Adrenal gland (tissue), 12 donors: Measurements from ENCODE around the gene SLC1A1. TPM values are rescaled to one million over a fixed set of nuclear protein-coding genes. Genes with fewer than 3 reads are reported as not detected.

ENCODE experiments used
- DNase-seq, 7 donors: peaks; one replicate each; pipeline ENCODE4 v3.0.0-alpha.2; 2019 to 2020
- H3K27ac ChIP-seq, 5 donors: fragments of 200-600 bp; sonication (generic) in 4 of 5; 1 replicate in 3 of 5; 2 replicates in 2 of 5; pipeline versions ENCODE4 v1.5.1 to v1.8.0; 2016 to 2020; ENCODE audit warnings: mild to moderate bottlenecking in 1 of 5
- H3K27me3 ChIP-seq: fragments of 200-600 bp; 2 replicates; pipeline ENCODE4 v1.8.0; 2021
- H3K36me3 ChIP-seq, 2 donors: fragments of 200-600 bp; replicated peaks in 1 of 2; 1 replicate in 1 of 2; 2 replicates in 1 of 2; pipeline versions ENCODE4 v1.5.1 to v1.8.0; 2018 to 2022
- H3K4me1 ChIP-seq, 2 donors: fragments of 200-600 bp; replicated peaks in 1 of 2; 1 replicate in 1 of 2; 2 replicates in 1 of 2; pipeline versions ENCODE4 v1.5.1 to v1.8.0; 2018 to 2021
- H3K4me3 ChIP-seq, 4 donors: fragments of 200-600 bp; sonication (generic) in 3 of 4; one replicate each; pipeline ENCODE4 v1.5.1; 2016 to 2018
- H3K9me3 ChIP-seq, 3 donors: fragments of 200-600 bp; sonication (generic) in 1 of 3; replicated peaks in 1 of 3; 1 replicate in 2 of 3; 2 replicates in 1 of 3; pipeline versions ENCODE4 v1.5.1 to v1.8.0; 2016 to 2021
- POLR2A ChIP-seq, 2 donors: fragments of 450-650 bp; IDR thresholded peaks; one replicate each; pipeline ENCODE4 v1.6.1; 2017; ENCODE audit warnings: antibody characterized with exemption in 2 of 2, mild to moderate bottlenecking in 2 of 2, moderate library complexity in 1 of 2
- WGBS, 4 donors: extraction: QIAGEN DNeasy Blood & Tissue Kit in 2 of 4; methylation state at CpG; one replicate each; pipeline versions ENCODE4 v1.1.5 to v1.1.7; 2013 to 2017; 5-methylcytosine and 5-hydroxymethylcytosine counted together
- intact Hi-C, 2 donors: fragments of 100-400 bp; cut with DNase I; formaldehyde crosslinking; loops; one replicate each; pipeline versions ENCODE4 v1.14.1 to v1.15.0; 2022 to 2023
- polyA plus RNA-seq, 3 donors: library from polyadenylated mRNA; stranded (reverse); fragments of 200-250 nt in 2 of 3; fragments of 350-450 nt in 1 of 3; fragmentation: Illumina TruSeq in 1 of 3; extraction: RNeasy Lipid Tissue Mini Kit (QIAGEN cat#74804) in 1 of 3; gene quantifications; one replicate each; pipeline ENCODE4 v1.2.3, GENCODE V29; 2013 to 2014
- total RNA-seq, 9 donors: library from RNA; depleted of rRNA in 4 of 9; stranded (reverse); fragments of >200 nt in 4 of 9; fragments of 120-200 nt in 1 of 9; fragmentation: NEBNext Ultra II Directional in 1 of 9; extraction: Animal tissue kit (Norgen Biotek cat#: 25700) in 1 of 9; gene quantifications; one replicate each; pipeline versions ENCODE4 v1.1.0 to v1.2.4, GENCODE V29; 2013 to 2023
- TF ChIP-seq, protein P1 (sequence below), 6 experiments: fragments of 450-650 bp in 4 of 6; fragments of 200-600 bp in 2 of 6; sonication (generic) in 1 of 6; IDR thresholded peaks; 1 replicate in 5 of 6; 2 replicates in 1 of 6; pipeline versions ENCODE4 v1.5.1 to v1.8.0; 2016 to 2021; ENCODE audit warnings: antibody characterized with exemption in 6 of 6, mild to moderate bottlenecking in 2 of 6, moderate library complexity in 1 of 6
- donor health status: healthy with polysubstance abuse.
- donor health status: Bipolar disorder and iron deficiency.
- donor health status: DM: yes; HTN: yes; CAD: no.
- donor health status: DM: no; HTN: no; CAD: no.
- donor health status: DM: no; HTN: no; CAD: no.
- donor health status: DM: yes; HTN: yes; CAD: no.

The SLC1A1 gene
- total and polyA plus RNA-seq, 12 donors, result 0.68 to 4.9 (median 1.7) TPM

- WGBS, 4 donors, result 96 to 100% (median 100%) methylated on average over 1 of the region's 1 CpG
- Histone ChIP-seq H3K9me3 (no peaks in the 10 kb centered on the region), H3K4me3 (no peak overlapping the region), H3K27ac (no peak overlapping the region), H3K27me3 (no peaks in the 10 kb centered on the region), H3K36me3 (no peaks in the 10 kb centered on the region), H3K4me1 (peaks cover 0 to 12% of the 10 kb centered on the region in 2 donors)
- DNase-seq, result no peak
- TF ChIP-seq, protein P1, sequence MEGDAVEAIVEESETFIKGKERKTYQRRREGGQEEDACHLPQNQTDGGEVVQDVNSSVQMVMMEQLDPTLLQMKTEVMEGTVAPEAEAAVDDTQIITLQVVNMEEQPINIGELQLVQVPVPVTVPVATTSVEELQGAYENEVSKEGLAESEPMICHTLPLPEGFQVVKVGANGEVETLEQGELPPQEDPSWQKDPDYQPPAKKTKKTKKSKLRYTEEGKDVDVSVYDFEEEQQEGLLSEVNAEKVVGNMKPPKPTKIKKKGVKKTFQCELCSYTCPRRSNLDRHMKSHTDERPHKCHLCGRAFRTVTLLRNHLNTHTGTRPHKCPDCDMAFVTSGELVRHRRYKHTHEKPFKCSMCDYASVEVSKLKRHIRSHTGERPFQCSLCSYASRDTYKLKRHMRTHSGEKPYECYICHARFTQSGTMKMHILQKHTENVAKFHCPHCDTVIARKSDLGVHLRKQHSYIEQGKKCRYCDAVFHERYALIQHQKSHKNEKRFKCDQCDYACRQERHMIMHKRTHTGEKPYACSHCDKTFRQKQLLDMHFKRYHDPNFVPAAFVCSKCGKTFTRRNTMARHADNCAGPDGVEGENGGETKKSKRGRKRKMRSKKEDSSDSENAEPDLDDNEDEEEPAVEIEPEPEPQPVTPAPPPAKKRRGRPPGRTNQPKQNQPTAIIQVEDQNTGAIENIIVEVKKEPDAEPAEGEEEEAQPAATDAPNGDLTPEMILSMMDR (IDR thresholded peaks at IDR 0.05), result no peak
- TF ChIP-seq POLR2A (IDR thresholded peaks at IDR 0.05), result no peak
- intact Hi-C loops, result no loop called here
Measured at GRCh38 chr9:4584636-4585035, 94.4 kb downstream of the SLC1A1 start.

DNA sequence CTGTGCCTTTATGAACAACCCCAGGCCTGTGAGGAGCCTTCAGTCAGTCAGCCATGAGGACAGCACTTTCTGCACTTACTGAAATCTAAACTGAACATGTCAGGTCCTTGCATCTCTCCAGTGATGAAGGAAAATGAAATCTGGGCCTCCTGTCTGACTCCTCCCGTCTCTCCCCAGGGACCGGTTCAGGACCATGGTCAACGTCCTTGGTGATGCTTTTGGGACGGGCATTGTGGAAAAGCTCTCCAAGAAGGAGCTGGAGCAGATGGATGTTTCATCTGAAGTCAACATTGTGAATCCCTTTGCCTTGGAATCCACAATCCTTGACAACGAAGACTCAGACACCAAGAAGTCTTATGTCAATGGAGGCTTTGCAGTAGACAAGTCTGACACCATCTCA lies 94.9 kb downstream of the SLC1A1 start:
- Histone ChIP-seq H3K4me1 (peaks cover 0 to 12% of the 10 kb centered on the region in 2 donors), H3K27ac (no peak overlapping the region), H3K9me3 (no peaks in the 10 kb centered on the region), H3K36me3 (no peaks in the 10 kb centered on the region), H3K27me3 (no peaks in the 10 kb centered on the region), H3K4me3 (no peak overlapping the region)
- TF ChIP-seq POLR2A (IDR thresholded peaks at IDR 0.05), result no peak
- TF ChIP-seq, protein P1 (IDR thresholded peaks at IDR 0.05), result no peak
- no peak for DNase-seq
- intact Hi-C loops, result no loop called here
- WGBS, 4 donors, result 92 to 99% (median 93%) methylated on average over 5 of the region's 5 CpGs

DNA sequence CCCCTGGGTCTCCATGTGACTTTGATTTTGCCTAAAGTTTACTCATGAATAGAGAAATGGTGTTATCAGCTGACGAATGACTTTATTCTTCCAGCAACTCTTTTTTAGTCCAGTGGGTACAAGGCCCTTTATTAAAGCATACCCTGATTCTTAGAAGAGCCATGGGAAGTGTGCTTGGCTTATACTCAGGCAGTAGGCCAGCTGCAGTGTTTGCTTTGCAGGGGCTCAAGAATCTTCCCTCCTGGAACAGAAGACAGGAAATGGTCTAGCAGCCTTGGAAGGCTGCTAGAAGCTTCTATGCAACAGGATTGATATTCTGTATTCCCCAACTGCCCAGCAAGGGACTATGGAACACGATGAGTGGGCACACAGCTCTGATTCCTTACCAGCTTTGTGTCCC lies 98.5 kb downstream of the SLC1A1 start:
- Histone ChIP-seq H3K4me1 (no peaks in the 10 kb centered on the region), H3K9me3 (no peaks in the 10 kb centered on the region), H3K27ac (no peak overlapping the region), H3K27me3 (no peaks in the 10 kb centered on the region), H3K36me3 (no peaks in the 10 kb centered on the region), H3K4me3 (no peak overlapping the region)
- WGBS, 4 donors, result 48 to 88% (median 87%) methylated on average over 2 of the region's 2 CpGs
- intact Hi-C loops, result no loop called here
- no peak for TF ChIP-seq POLR2A (IDR thresholded peaks at IDR 0.05)
- TF ChIP-seq, protein P1 (IDR thresholded peaks at IDR 0.05), result no peak
- DNase-seq, result no peak

DNA sequence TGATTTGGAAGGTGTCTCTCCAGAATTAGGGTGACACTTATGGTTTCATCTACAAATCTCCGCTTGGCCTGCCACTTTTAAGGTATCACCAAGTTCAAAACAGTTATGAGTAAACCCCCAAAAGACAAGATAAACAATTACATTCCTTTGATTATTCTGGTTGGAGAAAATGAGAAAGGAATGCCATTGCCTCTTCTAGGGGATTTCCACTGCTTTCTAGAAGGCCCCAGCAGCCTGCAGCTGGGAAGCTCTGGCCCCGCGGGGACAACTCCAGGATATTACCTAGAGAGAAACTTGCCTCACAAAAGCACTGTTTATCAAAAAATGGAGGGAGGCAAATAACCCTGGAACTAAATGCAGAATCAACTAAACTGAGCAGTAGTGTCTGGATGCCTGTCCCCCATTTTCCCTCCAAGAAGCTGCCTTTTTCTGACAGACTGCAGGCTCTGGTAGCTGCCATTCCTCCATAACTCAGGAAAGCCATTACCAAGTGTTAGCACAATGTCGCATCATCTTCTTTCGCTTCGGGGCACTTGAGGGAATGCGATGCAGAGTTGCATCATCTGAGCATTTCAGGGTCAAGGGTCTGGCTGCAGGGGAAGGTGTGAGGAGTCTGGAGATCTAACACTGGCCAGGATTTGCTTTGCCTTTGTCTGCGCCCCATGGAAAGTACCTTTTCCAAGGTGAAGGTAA lies 100.3 kb downstream of the SLC1A1 start:
- H3K27me3 ChIP-seq, result no peaks in the 10 kb centered on the region
- no peak overlapping the region for H3K27ac ChIP-seq
- TF ChIP-seq, protein P1 (IDR thresholded peaks at IDR 0.05), result no peak
- TF ChIP-seq POLR2A (IDR thresholded peaks at IDR 0.05), result no peak
- WGBS, 4 donors, result 69 to 87% (median 75%) methylated on average over 6 to 8 of the region's 8 CpGs
- no peaks in the 10 kb centered on the region for H3K4me1 ChIP-seq
- no peaks in the 10 kb centered on the region for H3K9me3 ChIP-seq
- intact Hi-C loops, result loop anchor here in 1 of 2 donors (5.0 kb wide), 1 partner anchor 252 kb away; no protein-coding TSS in a partner anchor
- H3K36me3 ChIP-seq, result no peaks in the 10 kb centered on the region
- no peak for DNase-seq
- H3K4me3 ChIP-seq, result no peak overlapping the region
